HL-60 (cell line): ENCODE measurements around the gene ENPP4.

ENCODE experiments used
- CTCF ChIP-seq: IDR thresholded peaks from one replicate; pipeline ENCODE4 v1.5.1; 2011; ENCODE audit warnings: low read length, control low read depth, inconsistent platforms; ENCODE audit not compliant: insufficient read depth
- GABPA ChIP-seq: IDR thresholded peaks from 2 replicates; pipeline ENCODE4 v1.6.1; 2012; ENCODE audit warnings: low read depth
- REST ChIP-seq: IDR thresholded peaks from 2 replicates; pipeline ENCODE4 v1.6.1; 2012; ENCODE audit warnings: low read depth; ENCODE audit not compliant: insufficient replicate concordance

- TF ChIP-seq REST (no peak), CTCF (no peak), GABPA (no peak)
These were observed 45.7 kb downstream of the ENPP4 start for GRCh38 chr6:46175446-46175845.
